ENCODE data around the gene RAB27A. TPM values are rescaled to one million over a fixed set of nuclear protein-coding genes. Genes with fewer than 3 reads are reported as not detected.

Gene RAB27A
- total RNA-seq, 6 experiments from 2014 or later, result 15.9 to 41.4 (median 21.0) TPM

DNA sequence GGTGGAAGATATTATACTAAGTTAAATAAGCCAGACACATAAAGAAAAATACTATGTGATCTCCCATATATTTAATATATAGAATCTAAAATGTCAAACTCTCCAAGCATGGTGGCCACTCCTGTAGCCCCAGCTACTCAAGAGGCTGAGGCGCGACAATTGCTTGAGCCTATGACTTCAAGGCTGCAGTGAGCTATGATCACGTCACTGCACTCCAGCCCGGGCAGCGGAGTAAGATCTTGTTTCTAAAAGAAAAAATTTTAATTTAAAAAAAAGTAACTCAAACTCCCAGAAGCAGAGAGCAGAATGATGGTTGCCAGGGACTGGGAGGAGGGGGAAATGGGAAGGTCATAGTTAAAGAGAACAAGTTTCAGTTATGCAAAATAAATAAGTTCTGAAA, 13.3 kb downstream of the RAB27A start:
- Histone ChIP-seq H3K9me3 (no peaks in the 10 kb centered on the region), H3K36me3 (no peaks in the 10 kb centered on the region), H3K27me3 (no peaks in the 10 kb centered on the region), H3K4me3 (no peak overlapping the region), H3K27ac (no peak overlapping the region), H3K4me1 (no peaks in the 10 kb centered on the region)
- no peak for TF ChIP-seq CTCF (IDR thresholded peaks at IDR 0.05)
- no peak for TF ChIP-seq POLR2A (IDR thresholded peaks at IDR 0.05)
- DNase-seq (no peak), ATAC-seq (no peak)
- WGBS (ENCODE audit: insufficient coverage, low coverage, low lambda C conversion rate, missing lambda C conversion rate), result 88% methylated on average over 5 of the region's 5 CpGs
- intact Hi-C loops (cut with DNase I), result no loop called here

- TF ChIP-seq CTCF (IDR thresholded peaks at IDR 0.05) (no peak), POLR2A (IDR thresholded peaks at IDR 0.05) (no peak)
These were observed 19.3 kb downstream of the RAB27A start for GRCh38 chr15:55270291-55270690.

DNA sequence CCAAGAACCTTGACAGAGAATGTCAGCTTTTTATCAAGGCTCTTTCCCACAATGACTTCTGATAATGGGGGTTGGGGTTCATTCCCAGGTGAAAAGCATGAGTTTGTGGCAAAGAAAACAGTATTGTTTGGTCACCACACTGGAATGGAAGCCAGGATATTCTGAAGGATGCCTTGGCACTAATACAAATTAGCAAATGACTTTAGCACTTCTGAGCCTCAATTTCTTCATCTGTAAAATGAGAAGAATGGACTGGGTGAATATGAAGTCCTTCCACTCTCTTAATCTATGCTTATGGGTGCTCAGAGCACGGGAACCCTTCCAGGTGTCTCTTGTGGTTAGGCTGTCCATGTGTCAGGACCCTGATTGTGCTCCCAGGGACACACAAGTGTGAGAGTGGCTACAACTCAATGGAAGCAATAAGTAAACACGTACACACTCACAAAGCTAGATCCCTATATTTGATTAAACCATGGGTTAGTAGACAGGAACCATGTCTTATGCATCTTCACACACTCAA, 21.4 kb downstream of the RAB27A start:
- no peaks in the 10 kb centered on the region for H3K9me3 ChIP-seq
- no peaks in the 10 kb centered on the region for H3K27me3 ChIP-seq
- intact Hi-C loops (cut with DNase I), result no loop called here
- no peak overlapping the region for H3K27ac ChIP-seq
- no peak for DNase-seq
- H3K4me1 ChIP-seq, result no peaks in the 10 kb centered on the region
- 78% methylated on average over 2 of the region's 2 CpGs for WGBS (ENCODE audit: insufficient coverage, low coverage, low lambda C conversion rate, missing lambda C conversion rate)
- ATAC-seq, result no peak
- TF ChIP-seq POLR2A (IDR thresholded peaks at IDR 0.05) (no peak), CTCF (IDR thresholded peaks at IDR 0.05) (no peak)
- H3K4me3 ChIP-seq, result no peak overlapping the region
- no peaks in the 10 kb centered on the region for H3K36me3 ChIP-seq

More at GRCh38 chr15:55270291-55270690, 19.3 kb downstream of the RAB27A start:
- no peak overlapping the region for H3K27ac ChIP-seq
- intact Hi-C loops (cut with DNase I), result no loop called here
- ATAC-seq (no peak), DNase-seq (no peak)
- no peak overlapping the region for H3K4me3 ChIP-seq
- no peaks in the 10 kb centered on the region for H3K27me3 ChIP-seq
- 79% methylated on average over 6 of the region's 6 CpGs for WGBS (ENCODE audit: insufficient coverage, low coverage, low lambda C conversion rate, missing lambda C conversion rate)
- H3K9me3 ChIP-seq, result no peaks in the 10 kb centered on the region
- H3K36me3 ChIP-seq, result no peaks in the 10 kb centered on the region
- no peaks in the 10 kb centered on the region for H3K4me1 ChIP-seq

DNA sequence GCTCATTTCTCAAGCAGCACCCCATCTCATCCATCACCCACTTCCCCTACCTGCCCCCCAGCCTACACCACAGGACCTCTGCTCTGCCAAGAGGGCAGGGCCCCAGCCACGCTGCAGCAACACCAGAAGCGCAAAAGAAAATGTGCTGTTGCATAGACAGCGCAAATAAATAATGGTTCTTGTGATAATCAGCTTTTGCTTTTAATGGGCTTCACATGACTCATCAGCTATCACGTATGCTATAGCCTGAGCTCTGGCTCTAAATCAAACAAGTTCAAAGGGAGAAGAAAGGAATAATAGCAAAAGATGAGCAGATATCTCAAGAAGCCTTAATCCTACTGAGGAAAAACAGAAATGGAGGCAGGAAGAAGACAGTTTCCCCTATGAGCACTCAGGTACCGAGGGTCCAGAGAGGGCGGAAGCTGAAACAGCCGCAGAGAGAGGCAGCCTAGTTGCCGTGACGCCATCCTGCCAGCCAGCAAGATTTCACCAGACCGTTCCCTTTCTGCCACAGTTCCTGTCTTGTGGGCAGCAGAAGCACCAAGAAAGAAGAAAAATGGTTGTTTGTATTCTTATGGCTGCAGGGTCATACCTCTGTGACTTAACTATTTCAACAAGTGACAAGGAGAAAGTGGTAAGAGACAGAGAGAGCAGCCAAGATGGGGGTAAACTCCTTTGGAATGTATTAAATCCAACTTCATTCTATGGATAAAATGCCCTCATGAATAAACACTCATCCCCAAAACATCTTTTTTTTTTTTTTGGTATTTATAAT, 22.0 kb downstream of the RAB27A start:
- DNase-seq (peak in 2 of 3 donors; percentile 50 to 63), ATAC-seq (peak; percentile 72 to 83 (median 74))
- no peak for TF ChIP-seq POLR2A (IDR thresholded peaks at IDR 0.05)
- no peak for TF ChIP-seq CTCF (IDR thresholded peaks at IDR 0.05)
- intact Hi-C loops (cut with DNase I), result no loop called here
- Histone ChIP-seq H3K27me3 (no peaks in the 10 kb centered on the region), H3K27ac (peak overlapping the region in 1 of 3 donors; percentile 30), H3K9me3 (no peaks in the 10 kb centered on the region), H3K36me3 (no peaks in the 10 kb centered on the region), H3K4me1 (no peaks in the 10 kb centered on the region), H3K4me3 (no peak overlapping the region)
- WGBS (ENCODE audit: insufficient coverage, low coverage, low lambda C conversion rate, missing lambda C conversion rate), result 66% methylated on average over 9 of the region's 10 CpGs
